ENCODE results near the gene STAT6.

DNA sequence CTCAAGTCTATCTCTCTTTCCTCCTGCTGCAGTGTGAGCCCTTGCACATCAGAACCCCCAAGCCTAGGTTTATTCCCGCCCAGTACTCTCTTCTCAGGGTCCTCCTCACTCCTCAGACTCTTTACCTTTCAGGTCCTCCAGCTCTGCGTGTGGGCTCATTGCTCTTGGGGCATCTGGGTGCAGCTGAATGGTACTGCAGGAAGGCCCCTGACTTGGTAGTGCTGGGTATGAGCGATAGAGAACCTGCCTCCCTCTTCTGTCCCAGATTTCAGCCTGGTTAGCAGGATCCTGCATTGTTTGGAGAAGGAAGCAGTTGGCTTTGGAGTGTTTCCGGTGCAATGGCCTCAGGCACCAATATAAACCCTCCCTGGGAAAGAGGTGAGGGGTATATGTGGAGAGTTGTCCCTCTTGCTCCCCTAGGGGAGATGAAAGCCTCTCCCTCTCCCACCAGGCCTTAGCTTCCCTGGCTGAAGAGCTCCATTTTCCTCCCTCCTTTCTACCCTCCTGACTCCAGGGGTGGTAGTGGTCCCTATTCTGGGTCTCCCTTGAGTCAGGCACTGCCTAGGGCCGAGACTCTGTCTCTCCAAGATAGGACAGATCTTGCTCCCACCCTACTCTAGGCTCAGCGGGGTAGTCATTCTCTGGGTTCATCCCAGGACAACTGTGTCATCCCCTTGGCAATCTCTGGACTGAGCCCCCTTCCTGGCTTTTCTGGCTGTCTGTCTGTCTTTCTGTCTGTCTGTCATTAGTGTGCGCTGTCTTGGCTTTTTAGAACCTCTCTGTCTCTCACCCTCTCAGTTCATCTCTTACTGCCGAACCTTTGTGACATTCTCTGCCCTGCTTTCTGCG is 21.0 kb upstream of the STAT6 start:
- TF ChIP-seq, protein P1, sequence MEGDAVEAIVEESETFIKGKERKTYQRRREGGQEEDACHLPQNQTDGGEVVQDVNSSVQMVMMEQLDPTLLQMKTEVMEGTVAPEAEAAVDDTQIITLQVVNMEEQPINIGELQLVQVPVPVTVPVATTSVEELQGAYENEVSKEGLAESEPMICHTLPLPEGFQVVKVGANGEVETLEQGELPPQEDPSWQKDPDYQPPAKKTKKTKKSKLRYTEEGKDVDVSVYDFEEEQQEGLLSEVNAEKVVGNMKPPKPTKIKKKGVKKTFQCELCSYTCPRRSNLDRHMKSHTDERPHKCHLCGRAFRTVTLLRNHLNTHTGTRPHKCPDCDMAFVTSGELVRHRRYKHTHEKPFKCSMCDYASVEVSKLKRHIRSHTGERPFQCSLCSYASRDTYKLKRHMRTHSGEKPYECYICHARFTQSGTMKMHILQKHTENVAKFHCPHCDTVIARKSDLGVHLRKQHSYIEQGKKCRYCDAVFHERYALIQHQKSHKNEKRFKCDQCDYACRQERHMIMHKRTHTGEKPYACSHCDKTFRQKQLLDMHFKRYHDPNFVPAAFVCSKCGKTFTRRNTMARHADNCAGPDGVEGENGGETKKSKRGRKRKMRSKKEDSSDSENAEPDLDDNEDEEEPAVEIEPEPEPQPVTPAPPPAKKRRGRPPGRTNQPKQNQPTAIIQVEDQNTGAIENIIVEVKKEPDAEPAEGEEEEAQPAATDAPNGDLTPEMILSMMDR (IDR thresholded peaks at IDR 0.05; ENCODE audit: low read depth, low read length, poor library complexity, severe bottlenecking) = no peak
- no peak for TF ChIP-seq EZH2phosphoT487 (IDR thresholded peaks at IDR 0.05; ENCODE audit: borderline replicate concordance, low read length)

Measured in DOHH2 (cell line).